Mucosa of stomach (tissue), 1 donor: ENCODE data around the gene AARS2.

Experiments used
- H3K27me3 ChIP-seq: one replicate; pipeline ENCODE4 v1.7.0; 2013; ENCODE audit warnings: mild to moderate bottlenecking, low read length; ENCODE audit not compliant: control insufficient read depth, insufficient read depth
- H3K36me3 ChIP-seq: one replicate; pipeline ENCODE4 v1.7.0; 2013; ENCODE audit warnings: low read length; ENCODE audit not compliant: control insufficient read depth, insufficient read depth
- H3K4me1 ChIP-seq: one replicate; pipeline ENCODE4 v1.7.0; 2013; ENCODE audit warnings: mild to moderate bottlenecking, low read length; ENCODE audit not compliant: control insufficient read depth, insufficient read depth
- H3K4me3 ChIP-seq: one replicate; pipeline ENCODE4 v1.7.0; 2013; ENCODE audit warnings: low read length
- H3K9ac ChIP-seq: one replicate; pipeline ENCODE4 v1.7.0; 2013; ENCODE audit warnings: mild to moderate bottlenecking, low read length, moderate library complexity
- H3K9me3 ChIP-seq: one replicate; pipeline ENCODE4 v1.7.0; 2013; ENCODE audit warnings: mild to moderate bottlenecking, low read length, moderate library complexity; ENCODE audit not compliant: control insufficient read depth
- donor health status: Pancreatic carcinoma.

AARS2 gene

DNA sequence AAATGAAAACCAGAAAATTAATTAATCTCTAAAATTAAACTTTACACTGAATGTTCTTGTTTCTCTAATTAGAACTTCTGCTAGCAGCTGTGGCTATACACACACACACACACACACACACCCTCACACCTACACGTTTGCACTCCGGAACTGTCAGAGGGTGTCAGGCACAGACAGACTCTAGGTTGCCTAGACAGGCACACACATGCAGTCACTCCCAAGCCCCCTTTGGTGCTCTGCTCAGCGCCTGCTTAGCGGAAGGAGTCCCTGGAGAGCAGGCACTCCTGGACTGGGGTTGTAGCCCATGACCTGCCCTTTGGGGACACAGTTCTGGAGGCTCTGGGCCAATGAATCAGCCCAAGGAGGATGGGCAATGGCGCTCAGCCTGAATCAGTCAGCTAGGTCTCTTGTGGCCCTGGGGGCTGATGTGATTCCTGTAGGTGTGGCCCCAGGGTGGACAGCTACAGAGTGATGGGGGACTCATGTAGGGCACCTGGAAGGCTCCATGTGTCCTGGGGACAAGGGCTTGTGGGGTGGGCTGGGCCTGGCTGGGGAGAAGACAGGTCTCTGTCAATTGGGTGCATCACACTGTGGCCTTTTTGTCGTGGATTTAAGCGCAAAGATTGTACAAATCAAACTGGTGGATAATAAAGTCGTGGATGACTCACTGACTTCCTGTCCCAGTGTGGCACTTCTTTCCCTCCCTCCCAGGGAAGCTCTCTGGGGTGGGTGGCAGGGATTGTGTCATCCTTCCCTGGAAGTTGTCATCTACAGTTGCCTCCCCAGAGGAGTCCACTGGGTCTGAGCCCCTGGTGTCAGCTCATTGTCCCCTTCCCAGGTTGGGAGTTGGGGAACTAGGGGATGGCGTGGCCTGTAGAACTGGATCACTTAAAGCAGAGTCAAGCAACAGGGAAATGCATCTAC is 34.1 kb downstream of the AARS2 start:
- Histone ChIP-seq H3K9ac (no peak overlapping the region), H3K9me3 (no peaks in the 10 kb centered on the region), H3K27me3 (peaks cover 67% of the 10 kb centered on the region), H3K4me3 (no peak overlapping the region), H3K4me1 (no peaks in the 10 kb centered on the region), H3K36me3 (no peaks in the 10 kb centered on the region)

DNA sequence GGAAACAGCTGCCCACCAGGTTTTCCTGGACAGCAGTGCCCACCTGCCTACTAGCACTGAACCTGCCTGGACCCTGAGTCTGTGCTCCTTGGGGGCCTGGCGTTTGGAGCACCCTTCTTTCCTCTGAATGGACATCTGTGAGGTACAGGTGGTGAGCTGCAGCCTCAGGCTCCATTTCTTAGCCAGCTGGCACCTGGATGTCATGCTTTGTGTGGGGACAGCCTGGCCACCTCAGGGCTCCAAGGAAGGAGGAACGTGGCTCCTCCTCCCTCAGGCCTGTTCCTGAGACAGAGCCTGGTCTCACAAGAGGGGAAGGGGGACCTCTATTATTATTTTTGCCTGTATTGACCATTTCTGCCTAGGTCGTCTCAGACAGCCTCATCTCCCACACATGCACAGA is 34.8 kb downstream of the AARS2 start:
- Histone ChIP-seq H3K36me3 (no peaks in the 10 kb centered on the region), H3K9me3 (no peaks in the 10 kb centered on the region), H3K9ac (no peak overlapping the region), H3K4me1 (no peaks in the 10 kb centered on the region), H3K27me3 (peaks cover 67% of the 10 kb centered on the region), H3K4me3 (no peak overlapping the region)

DNA sequence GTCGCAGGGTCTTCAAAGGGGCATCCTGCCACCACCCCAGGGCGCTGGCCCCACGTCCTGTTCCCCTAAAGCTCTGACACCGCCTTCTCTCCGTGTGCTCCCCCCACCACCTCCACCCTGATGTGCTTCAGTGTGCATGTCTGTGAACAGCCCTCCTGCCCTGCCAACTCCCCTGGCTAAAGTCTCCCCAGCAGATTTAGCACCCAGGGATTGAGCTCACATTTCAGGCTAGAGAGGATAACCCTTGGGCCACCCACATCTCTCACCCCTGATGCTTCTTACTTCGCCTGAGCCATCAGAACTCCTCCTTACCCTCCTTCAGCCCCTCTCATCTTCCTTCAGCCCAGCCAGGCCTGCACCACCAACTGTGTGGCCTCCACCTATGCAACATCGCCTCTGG is 35.4 kb downstream of the AARS2 start:
- H3K9ac ChIP-seq: no peak overlapping the region
- H3K4me3 ChIP-seq: no peak overlapping the region
- H3K4me1 ChIP-seq: no peaks in the 10 kb centered on the region
- H3K27me3 ChIP-seq: peaks cover 70% of the 10 kb centered on the region
- H3K36me3 ChIP-seq: no peaks in the 10 kb centered on the region
- H3K9me3 ChIP-seq: no peaks in the 10 kb centered on the region

DNA sequence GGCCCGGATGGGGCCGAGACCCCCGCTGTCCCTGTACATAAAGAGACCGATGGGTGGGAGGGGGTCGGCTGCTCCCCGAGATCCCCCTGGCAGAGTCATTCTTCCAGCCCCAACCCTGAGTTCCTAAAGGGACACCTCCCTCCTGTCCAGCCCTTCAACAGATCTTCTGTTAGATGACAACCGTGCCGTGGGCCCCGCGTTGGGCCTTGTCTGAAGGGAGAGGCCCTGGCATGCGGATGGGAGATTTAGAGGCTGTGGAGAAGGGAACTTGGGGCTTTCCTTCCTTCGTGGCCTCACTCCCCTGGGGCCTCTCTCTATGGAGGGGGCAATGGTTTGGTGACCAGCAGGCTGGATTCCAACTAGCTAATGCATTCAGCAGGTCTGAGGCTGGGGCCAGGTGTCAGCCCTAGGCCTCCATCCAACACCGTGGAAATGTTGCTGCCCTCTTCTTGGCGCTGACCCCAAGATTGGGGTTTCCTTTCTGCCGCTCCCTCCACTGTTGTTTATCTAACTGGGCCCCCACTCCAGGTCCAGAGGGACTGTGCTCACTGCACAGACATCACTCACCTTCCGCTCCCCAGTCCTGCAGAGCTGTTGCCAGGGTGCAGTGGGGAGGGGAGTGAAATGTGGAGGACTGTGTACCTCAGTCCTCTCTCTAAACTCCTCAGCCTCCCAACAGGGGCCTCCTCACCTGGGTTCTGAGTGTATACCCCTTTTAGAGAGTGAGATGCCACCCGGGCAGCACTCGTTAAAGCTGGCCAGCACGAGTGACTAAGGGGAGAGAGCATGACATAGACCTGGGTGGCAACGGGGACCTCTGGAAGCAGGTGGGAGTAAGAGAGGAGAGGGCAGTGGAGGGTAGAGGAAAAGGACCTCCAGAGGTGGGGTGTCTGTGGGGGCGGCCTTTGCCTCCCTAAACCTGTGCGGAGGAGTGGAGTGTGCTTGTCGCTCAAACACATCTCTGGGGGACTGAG is 36.2 kb downstream of the AARS2 start:
- Histone ChIP-seq H3K27me3 (peaks cover 78% of the 10 kb centered on the region), H3K9ac (no peak overlapping the region), H3K4me1 (no peaks in the 10 kb centered on the region), H3K36me3 (no peaks in the 10 kb centered on the region), H3K4me3 (no peak overlapping the region), H3K9me3 (no peaks in the 10 kb centered on the region)

DNA sequence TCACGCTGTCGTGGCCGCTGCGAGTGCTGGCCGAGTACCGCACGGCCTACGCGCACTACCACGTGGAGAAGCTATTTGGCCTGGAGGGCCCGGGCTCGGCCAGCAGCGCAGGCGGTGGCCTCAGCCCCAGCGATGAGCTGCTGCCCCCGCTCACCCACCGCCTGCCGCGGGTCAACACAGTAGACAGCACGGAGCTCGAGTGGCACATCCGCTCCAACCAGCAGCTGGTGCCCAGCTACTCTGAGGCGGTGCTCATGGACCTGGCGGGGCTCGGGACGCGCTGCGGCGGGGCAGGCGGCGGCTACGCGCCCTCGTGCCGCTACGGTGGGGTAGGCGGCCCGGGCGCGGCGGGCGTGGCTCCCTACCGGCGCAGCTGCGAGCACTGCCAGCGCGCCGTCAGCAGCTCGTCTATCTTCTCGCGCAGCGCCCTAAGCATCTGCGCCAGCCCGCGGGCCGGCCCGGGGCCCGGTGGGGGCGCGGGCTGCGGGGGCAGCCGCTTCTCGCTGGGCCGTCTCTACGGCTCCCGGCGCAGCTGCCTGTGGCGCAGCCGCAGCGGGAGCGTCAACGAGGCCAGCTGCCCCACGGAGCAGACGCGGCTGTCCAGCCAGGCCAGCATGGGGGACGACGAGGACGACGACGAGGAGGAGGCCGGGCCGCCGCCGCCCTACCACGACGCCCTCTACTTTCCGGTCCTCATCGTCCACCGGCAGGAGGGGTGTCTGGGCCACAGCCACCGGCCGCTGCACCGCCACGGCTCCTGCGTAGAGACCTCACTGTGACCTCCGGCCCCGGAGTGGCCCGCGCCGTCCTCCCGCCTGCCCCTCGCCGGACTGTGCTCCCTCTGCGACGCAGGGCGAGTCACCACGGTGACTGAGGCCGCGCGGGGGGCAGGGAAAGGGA is 37.1 kb downstream of the AARS2 start:
- Histone ChIP-seq H3K4me1 (no peaks in the 10 kb centered on the region), H3K4me3 (no peak overlapping the region), H3K27me3 (peaks cover 88% of the 10 kb centered on the region), H3K36me3 (no peaks in the 10 kb centered on the region), H3K9ac (no peak overlapping the region), H3K9me3 (no peaks in the 10 kb centered on the region)

DNA sequence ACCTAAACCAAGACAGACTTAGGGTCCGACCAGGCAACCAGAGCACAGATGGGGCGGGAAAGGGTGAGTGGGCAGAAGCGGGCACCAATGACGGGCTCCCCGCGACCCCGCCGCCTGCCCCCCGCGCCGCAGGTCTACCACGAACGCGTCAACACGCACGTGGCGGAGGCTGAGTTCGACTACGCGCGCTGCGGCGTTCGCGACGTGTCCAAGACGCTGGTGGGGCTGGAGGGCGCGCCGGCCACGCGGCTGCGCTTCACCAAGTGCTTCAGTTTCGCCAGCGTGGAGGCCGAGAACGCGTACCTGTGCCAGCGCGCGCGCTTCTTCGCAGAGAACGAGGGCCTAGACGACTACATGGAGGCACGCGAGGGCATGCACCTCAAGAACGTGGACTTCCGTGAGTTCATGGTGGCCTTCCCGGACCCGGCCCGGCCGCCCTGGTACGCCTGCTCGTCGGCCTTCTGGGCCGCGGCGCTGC is 37.8 kb downstream of the AARS2 start:
- H3K4me3 ChIP-seq: no peak overlapping the region

DNA sequence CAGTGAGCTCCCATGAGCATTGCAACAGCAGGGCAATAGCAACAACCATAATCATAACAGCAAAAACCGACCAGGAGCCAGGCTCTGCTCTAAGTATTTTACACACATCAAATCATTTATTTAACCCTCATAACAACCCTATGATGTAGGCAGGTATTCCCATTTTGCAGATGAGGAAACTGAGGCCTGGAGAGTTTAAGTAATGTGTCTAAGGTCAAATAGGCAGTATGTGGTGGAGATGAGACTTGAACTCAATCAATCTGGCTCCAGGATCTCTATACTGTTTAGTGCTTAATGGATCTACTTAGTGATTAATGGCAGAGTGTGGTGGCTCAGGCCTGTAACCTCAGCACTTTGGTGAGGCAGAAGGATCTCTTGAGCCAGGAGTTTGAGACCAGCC is 39.5 kb downstream of the AARS2 start:
- H3K9ac ChIP-seq: no peak overlapping the region
- H3K36me3 ChIP-seq: no peaks in the 10 kb centered on the region
- no peaks in the 10 kb centered on the region for H3K4me1 ChIP-seq
- no peak overlapping the region for H3K4me3 ChIP-seq
- H3K9me3 ChIP-seq: no peaks in the 10 kb centered on the region
- peaks cover 89% of the 10 kb centered on the region for H3K27me3 ChIP-seq

More for the DNA sequence above, 37.8 kb downstream of the AARS2 start:
- peaks cover 84% of the 10 kb centered on the region for H3K27me3 ChIP-seq
- no peaks in the 10 kb centered on the region for H3K36me3 ChIP-seq
- H3K9me3 ChIP-seq: no peaks in the 10 kb centered on the region
- H3K4me1 ChIP-seq: no peaks in the 10 kb centered on the region
- H3K9ac ChIP-seq: no peak overlapping the region

DNA sequence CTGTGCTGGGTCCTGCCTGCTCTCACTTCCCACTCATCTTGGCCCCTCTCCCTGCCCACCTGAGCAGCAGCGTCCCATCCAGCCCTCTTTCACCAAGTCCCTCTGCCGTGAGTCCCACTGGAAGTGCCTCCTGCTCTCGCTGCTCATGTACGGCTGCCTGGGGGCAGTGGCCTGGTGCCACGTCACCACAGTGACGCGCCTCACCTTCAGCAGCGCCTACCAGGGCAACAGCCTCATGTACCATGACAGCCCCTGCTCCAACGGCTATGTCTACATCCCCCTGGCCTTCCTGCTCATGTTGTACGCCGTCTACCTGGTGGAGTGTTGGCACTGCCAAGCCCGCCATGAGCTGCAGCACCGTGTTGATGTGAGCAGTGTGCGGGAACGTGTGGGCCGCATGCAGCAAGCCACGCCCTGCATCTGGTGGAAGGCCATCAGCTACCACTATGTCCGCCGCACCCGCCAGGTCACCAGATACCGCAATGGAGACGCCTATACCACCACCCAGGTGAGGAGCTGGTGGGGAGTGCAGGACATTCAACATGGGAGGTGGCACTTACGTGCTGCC is 40.1 kb downstream of the AARS2 start:
- Histone ChIP-seq H3K9me3 (no peaks in the 10 kb centered on the region), H3K4me1 (no peaks in the 10 kb centered on the region), H3K27me3 (peaks cover 89% of the 10 kb centered on the region), H3K9ac (no peak overlapping the region), H3K4me3 (no peak overlapping the region), H3K36me3 (no peaks in the 10 kb centered on the region)

DNA sequence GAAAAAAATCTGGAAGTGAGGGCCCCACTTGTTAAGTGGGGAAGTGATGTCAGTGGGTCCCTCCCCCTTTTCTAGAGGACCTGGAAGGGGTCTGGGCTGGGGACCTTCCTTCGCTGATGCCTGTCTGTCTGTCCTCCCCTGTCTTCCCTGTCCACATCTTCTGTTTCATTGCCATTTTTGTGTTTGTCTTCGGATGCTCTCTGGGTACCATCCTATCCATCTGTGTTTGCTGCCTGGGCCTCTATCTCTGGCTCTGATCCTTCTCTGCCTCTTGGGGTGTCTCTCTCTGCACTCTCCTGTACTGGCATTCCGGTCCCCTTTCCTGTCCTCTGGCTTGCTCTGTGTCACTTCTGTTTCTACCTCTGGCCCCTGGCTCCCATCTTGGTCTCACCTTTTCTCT is 40.6 kb downstream of the AARS2 start:
- no peaks in the 10 kb centered on the region for H3K4me1 ChIP-seq
- H3K27me3 ChIP-seq: peaks cover 85% of the 10 kb centered on the region
- no peaks in the 10 kb centered on the region for H3K36me3 ChIP-seq
- no peaks in the 10 kb centered on the region for H3K9me3 ChIP-seq
- H3K4me3 ChIP-seq: no peak overlapping the region
- H3K9ac ChIP-seq: no peak overlapping the region

DNA sequence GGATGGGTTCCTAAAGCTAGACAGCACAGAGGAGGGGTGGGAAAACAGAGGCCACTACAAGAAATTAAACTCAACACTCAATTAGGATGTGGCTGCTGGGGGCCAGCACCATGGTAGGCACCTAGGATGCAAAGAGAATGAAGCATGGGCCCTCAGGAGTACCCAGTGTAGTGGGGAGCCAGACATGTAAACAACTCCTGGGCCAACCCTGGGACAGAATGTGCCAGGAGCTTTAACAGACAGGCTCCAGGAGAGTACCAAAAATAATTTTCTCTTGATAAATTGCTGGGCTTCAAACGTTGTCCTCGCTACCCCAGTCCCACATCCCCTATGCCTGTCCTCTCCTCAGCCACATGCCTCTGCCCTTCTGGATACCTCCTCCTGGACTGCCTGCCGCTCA is 41.2 kb downstream of the AARS2 start:
- Histone ChIP-seq H3K9me3 (no peaks in the 10 kb centered on the region), H3K9ac (no peak overlapping the region), H3K27me3 (peaks cover 78% of the 10 kb centered on the region), H3K4me3 (no peak overlapping the region), H3K4me1 (no peaks in the 10 kb centered on the region), H3K36me3 (no peaks in the 10 kb centered on the region)

DNA sequence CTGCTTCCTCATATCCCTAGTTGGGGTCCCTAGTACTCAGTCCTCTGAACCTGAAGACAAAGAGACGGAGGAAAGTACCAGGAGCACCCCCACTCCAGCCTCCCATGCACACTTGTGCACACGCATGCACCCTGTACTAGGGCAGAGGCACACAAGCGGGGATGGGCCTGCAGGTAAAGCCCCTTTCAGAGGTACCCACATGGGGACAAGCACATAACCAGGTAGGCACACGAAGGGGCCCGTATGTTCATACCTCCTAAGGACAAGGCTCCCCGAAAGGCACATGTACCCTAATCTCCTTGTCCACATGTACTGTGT is 41.8 kb downstream of the AARS2 start:
- H3K9ac ChIP-seq: no peak overlapping the region
- H3K9me3 ChIP-seq: no peaks in the 10 kb centered on the region
- no peaks in the 10 kb centered on the region for H3K4me1 ChIP-seq
- no peaks in the 10 kb centered on the region for H3K36me3 ChIP-seq
- H3K27me3 ChIP-seq: peaks cover 73% of the 10 kb centered on the region
- H3K4me3 ChIP-seq: no peak overlapping the region
